ENCODE data around the gene BCL6B. TPM values are rescaled to one million over a fixed set of nuclear protein-coding genes. Genes with fewer than 3 reads are reported as not detected.
"Not testable (repeated sequence)": the region's sequence is repeated elsewhere in the genome, so short reads cannot be mapped to it uniquely, and the experiment has no call there.

BCL6B gene
- total RNA-seq, 1 donor, result not detected

DNA sequence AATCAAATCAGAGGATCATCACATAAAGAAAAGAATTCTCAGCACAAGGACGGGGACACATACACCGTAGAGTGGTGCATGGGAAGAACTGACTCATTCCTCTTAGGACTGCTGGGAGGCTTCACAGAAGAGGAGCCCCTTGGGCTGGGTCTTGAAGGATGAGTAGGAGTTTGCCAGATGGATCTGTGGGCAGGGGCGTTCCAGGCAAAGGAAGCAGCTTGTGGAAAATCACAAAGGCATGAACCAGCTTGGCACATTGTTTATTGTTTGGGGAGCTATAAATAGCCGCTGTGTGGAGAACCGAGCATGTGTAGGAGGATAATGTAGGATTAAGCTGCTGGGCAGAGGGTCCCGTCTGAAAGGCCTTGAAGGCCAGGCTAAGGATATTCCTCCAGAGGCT lies 26.1 kb downstream of the BCL6B start:
- Histone ChIP-seq H3K9me3 (ENCODE audit: low read depth, low read length) (no peaks in the 10 kb centered on the region), H3K27me3 (ENCODE audit: insufficient read depth, low read length) (peaks cover 16% of the 10 kb centered on the region), H3K4me1 (ENCODE audit: insufficient read depth, low read length) (peaks cover 27% of the 10 kb centered on the region), H3K4me3 (ENCODE audit: low read length) (no peak overlapping the region)

DNA sequence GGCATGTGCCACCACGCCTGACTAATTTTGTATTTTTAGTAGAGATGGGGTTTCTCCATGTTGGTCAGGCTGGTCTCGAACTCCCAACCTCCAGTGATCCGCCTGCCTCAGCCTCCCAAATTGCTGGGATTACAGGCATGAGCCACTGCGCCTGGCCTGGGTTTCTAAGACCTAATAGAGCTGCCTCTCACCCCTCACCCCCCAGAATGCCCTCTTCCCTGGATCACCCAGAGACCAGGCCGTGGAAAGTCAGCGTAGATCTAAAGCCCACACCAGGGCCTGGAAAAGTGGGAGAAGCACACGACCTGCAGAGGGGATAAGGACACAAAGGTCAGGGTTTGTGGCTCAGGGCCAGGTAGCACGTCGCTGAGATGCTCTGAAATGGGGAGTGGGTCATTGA lies 27.7 kb downstream of the BCL6B start:
- H3K9me3 ChIP-seq (ENCODE audit: low read depth, low read length); H3K27me3 ChIP-seq (ENCODE audit: insufficient read depth, low read length); H3K4me3 ChIP-seq (ENCODE audit: low read length): not testable (repeated sequence)
- H3K4me1 ChIP-seq (ENCODE audit: insufficient read depth, low read length), result peaks cover 33% of the 10 kb centered on the region

DNA sequence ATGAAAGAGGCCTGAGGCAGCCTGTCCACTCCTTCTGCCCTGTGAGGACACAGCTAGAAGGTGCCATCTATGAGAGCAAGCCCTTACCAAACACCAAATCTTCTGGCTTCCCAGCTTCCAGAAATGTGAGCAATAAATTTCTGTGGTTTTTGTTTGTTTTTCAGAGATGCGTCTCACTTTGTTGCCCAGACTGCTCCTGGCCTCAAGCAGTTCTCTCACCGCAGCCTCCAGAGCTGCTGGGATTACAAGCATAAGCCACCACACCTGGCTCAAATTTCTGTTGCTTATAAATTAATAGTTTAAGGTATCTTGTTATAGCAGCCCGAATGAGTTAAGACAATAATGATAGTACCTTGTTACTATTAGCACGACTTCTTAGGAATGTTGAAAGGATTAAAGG lies 33.5 kb downstream of the BCL6B start:
- Histone ChIP-seq H3K4me1 (ENCODE audit: insufficient read depth, low read length) (peaks cover 12% of the 10 kb centered on the region), H3K4me3 (ENCODE audit: low read length) (no peak overlapping the region), H3K9me3 (ENCODE audit: low read depth, low read length) (no peaks in the 10 kb centered on the region), H3K27me3 (ENCODE audit: insufficient read depth, low read length) (no peaks in the 10 kb centered on the region)

DNA sequence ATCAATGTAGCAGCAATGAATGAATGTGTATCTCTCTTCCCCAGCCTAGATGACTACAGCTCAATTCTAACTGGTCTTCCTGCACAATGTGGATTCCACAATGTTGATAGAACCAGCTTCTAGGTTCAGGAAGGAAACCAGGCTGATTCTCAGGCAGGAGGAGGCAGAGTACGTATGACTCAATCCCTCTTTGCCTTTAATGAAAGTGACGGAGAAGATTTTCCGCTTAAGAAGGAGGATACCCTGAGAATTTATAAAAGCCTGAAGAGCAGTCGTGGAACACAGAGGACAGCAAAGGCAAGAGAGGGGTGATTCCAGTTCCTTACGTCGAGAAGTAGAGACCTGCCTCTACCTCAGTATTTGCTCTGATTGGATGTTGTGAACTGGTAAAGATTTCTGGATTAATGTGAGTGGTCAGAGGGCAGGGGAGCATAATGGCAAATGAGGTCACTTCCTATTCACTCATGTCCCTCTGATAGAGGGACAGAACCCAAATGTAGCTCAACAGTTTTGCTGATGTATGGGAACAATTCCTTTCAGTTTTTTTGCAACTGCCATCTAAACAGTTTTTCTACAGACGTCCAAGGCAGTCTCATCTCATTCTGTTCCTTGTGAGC lies 36.1 kb downstream of the BCL6B start:
- Histone ChIP-seq H3K27me3 (ENCODE audit: insufficient read depth, low read length) (no peaks in the 10 kb centered on the region), H3K4me3 (ENCODE audit: low read length) (no peak overlapping the region), H3K9me3 (ENCODE audit: low read depth, low read length) (no peaks in the 10 kb centered on the region), H3K4me1 (ENCODE audit: insufficient read depth, low read length) (peaks cover 8% of the 10 kb centered on the region)

DNA sequence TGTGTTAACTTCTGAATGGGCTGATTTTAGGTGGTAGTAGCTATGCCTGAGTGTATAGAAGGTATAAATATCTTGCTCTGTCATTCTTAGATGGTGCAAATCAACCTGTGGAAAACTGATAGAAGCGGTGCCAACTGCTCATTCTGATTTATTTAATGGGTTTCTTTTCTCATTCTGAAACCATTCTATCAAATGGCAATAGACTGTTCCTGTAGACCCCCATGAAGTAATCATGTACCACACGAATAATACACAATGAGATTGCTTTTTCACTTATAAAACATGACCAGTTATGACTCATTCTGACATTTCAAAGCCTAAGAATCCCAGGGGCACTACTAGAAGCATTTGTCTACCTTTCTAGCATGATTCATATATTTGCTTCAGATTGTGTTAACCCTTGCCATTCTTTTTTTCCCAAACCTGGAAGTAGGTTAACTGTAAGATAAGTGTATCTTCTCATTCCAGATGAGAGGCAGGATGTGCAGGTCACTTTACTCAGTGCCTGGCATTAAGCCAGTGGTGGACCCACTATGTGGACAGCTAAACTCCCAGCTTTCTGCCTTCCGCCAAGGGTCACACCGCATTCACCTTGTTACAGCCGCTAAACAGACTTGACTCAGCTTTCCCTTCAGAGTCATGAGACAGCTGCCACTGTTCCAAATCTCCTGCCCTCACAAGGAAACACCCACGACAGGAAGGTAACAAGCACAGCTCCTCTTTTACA lies 37.5 kb downstream of the BCL6B start:
- Histone ChIP-seq H3K9me3 (ENCODE audit: low read depth, low read length) (no peaks in the 10 kb centered on the region), H3K27me3 (ENCODE audit: insufficient read depth, low read length) (no peaks in the 10 kb centered on the region), H3K4me3 (ENCODE audit: low read length) (no peak overlapping the region), H3K4me1 (ENCODE audit: insufficient read depth, low read length) (no peaks in the 10 kb centered on the region)

GRCh38 chr17:7063518-7064094 lies 40.8 kb downstream of the BCL6B start:
- Histone ChIP-seq H3K4me3 (ENCODE audit: low read length) (no peak overlapping the region), H3K9me3 (ENCODE audit: low read depth, low read length) (no peaks in the 10 kb centered on the region), H3K27me3 (ENCODE audit: insufficient read depth, low read length) (no peaks in the 10 kb centered on the region), H3K4me1 (ENCODE audit: insufficient read depth, low read length) (no peaks in the 10 kb centered on the region)

DNA sequence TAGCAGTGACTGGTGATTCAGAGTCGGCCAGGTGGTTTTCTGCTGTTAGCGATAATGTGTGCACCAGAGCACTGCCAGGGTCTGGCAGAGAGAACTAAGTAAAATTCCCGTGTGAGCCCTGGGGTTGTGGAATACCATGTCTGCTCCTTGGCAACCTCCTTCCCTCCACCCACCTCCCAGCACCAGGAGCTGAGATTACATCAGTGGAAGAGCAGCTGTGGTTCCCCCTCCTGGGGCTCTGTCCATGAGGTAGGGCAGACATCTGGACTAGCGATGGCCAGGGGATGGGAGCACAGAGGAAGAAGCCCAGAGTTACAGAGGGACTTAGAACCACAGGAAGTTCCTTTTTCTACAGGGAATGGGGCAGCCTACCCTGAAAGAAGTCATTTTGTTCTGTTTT lies 41.4 kb downstream of the BCL6B start:
- Histone ChIP-seq H3K9me3 (ENCODE audit: low read depth, low read length) (no peaks in the 10 kb centered on the region), H3K27me3 (ENCODE audit: insufficient read depth, low read length) (no peaks in the 10 kb centered on the region), H3K4me1 (ENCODE audit: insufficient read depth, low read length) (no peaks in the 10 kb centered on the region), H3K4me3 (ENCODE audit: low read length) (no peak overlapping the region)

- no peaks in the 10 kb centered on the region for H3K27me3 ChIP-seq (ENCODE audit: insufficient read depth, low read length)
- no peaks in the 10 kb centered on the region for H3K9me3 ChIP-seq (ENCODE audit: low read depth, low read length)
- H3K4me3 ChIP-seq (ENCODE audit: low read length), result no peak overlapping the region
- peaks cover 4% of the 10 kb centered on the region for H3K4me1 ChIP-seq (ENCODE audit: insufficient read depth, low read length)
Observed at GRCh38 chr17:7067198-7067597, 44.3 kb downstream of the BCL6B start.

DNA sequence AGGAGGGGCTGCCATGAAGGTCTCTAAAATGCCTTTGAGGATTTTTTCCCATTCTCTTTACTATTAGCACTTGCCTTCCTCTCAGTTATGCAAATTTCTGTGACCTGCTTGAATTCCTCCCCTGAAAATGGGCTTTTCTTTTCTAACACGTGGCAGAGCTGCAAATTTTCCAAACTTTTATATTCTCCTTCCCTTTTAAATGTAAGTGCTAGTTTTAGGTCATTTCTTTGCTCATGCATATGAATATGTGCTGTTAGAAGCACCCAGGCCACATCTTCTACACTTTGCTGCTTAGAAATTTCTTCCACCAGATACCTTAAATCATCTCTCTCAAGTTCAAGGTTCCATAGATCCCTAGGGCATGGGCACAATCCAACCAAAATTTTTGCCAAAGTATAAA lies 45.4 kb downstream of the BCL6B start:
- H3K9me3 ChIP-seq (ENCODE audit: low read depth, low read length), result no peaks in the 10 kb centered on the region
- peaks cover 4% of the 10 kb centered on the region for H3K4me1 ChIP-seq (ENCODE audit: insufficient read depth, low read length)
- no peak overlapping the region for H3K4me3 ChIP-seq (ENCODE audit: low read length)
- H3K27me3 ChIP-seq (ENCODE audit: insufficient read depth, low read length), result no peaks in the 10 kb centered on the region

DNA sequence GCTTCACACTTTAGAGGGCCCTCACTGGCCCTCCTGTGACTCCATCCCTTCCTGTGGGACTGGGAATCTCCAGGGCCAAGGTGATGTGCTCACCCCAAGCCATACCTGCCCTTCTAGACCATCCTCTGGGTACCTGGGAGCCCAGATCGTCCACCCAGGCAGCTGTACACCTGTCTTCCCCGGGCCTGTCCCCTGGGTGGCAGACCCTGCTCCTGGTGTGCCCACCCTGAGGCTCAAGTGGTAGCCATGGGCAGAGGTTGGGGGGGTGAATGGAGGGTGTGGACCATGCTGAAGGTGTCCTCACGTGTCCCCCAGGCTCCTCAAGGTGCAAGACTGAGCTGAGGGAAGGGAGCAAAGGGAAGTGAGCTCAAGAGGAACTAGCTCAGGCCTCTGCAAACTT lies 47.9 kb downstream of the BCL6B start:
- no peaks in the 10 kb centered on the region for H3K27me3 ChIP-seq (ENCODE audit: insufficient read depth, low read length)
- H3K4me1 ChIP-seq (ENCODE audit: insufficient read depth, low read length), result peaks cover 4% of the 10 kb centered on the region
- H3K4me3 ChIP-seq (ENCODE audit: low read length), result no peak overlapping the region
- no peaks in the 10 kb centered on the region for H3K9me3 ChIP-seq (ENCODE audit: low read depth, low read length)

DNA sequence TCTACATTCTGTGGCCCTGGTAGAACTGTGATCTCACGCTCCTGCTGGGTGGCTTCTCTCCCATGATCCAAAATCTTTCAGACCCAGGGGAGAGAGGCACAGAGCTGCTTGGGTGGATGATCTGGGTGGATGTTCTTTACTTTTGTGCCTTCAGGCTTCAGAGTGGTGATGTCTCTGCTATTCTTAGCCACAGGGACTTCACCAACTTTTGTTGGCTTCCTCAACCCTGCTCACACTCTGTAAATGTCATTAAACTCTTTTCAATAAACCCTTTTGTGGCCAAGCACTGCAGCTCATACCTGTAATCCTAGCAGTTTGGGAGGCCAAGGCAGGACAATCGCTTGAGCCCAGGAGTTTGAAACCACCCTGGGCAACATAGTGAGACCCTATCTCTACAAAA lies 49.6 kb downstream of the BCL6B start:
- Histone ChIP-seq H3K27me3 (ENCODE audit: insufficient read depth, low read length) (no peaks in the 10 kb centered on the region), H3K4me3 (ENCODE audit: low read length) (no peak overlapping the region), H3K4me1 (ENCODE audit: insufficient read depth, low read length) (peaks cover 4% of the 10 kb centered on the region), H3K9me3 (ENCODE audit: low read depth, low read length) (no peaks in the 10 kb centered on the region)

GRCh38 chr17:7074931-7075330 lies 52.1 kb downstream of the BCL6B start:
- Histone ChIP-seq H3K4me1 (ENCODE audit: insufficient read depth, low read length) (peaks cover 11% of the 10 kb centered on the region), H3K27me3 (ENCODE audit: insufficient read depth, low read length) (no peaks in the 10 kb centered on the region), H3K9me3 (ENCODE audit: low read depth, low read length) (no peaks in the 10 kb centered on the region), H3K4me3 (ENCODE audit: low read length) (no peak overlapping the region)

- Histone ChIP-seq H3K27me3 (ENCODE audit: insufficient read depth, low read length) (no peaks in the 10 kb centered on the region), H3K9me3 (ENCODE audit: low read depth, low read length) (no peaks in the 10 kb centered on the region), H3K4me1 (ENCODE audit: insufficient read depth, low read length) (peaks cover 28% of the 10 kb centered on the region), H3K4me3 (ENCODE audit: low read length) (no peak overlapping the region)
Observed at GRCh38 chr17:7077911-7078546, 55.2 kb downstream of the BCL6B start.

GRCh38 chr17:7078711-7079110 lies 55.9 kb downstream of the BCL6B start:
- Histone ChIP-seq H3K9me3 (ENCODE audit: low read depth, low read length) (no peaks in the 10 kb centered on the region), H3K4me3 (ENCODE audit: low read length) (no peak overlapping the region), H3K4me1 (ENCODE audit: insufficient read depth, low read length) (peaks cover 33% of the 10 kb centered on the region), H3K27me3 (ENCODE audit: insufficient read depth, low read length) (no peaks in the 10 kb centered on the region)

Data from mononuclear cell (primary cell).